Activated CD8-positive, alpha-beta memory T cell treated with anti-CD3 and anti-CD28 coated beads, Interleukin-2, amount 50 U/mL, for 1 hour (primary cell): ENCODE measurements around the gene HMG20A.
"Not testable (repeated sequence)": the region's sequence is repeated elsewhere in the genome, so short reads cannot be mapped to it uniquely, and the experiment has no call there.

ENCODE experiments used
- DNase-seq: peaks from one replicate; pipeline ENCODE4 v3.0.0-alpha.2; 2020; ENCODE audit errors: extremely low read depth

The HMG20A gene

GRCh38 chr15:77406846-77407245 is 13.8 kb upstream of the HMG20A start:
- no peak for DNase-seq

GRCh38 chr15:77409259-77410156 is 11.2 kb upstream of the HMG20A start:
- DNase-seq: no peak

- not testable (repeated sequence) for DNase-seq
Observed at GRCh38 chr15:77410157-77410500, 10.6 kb upstream of the HMG20A start.

- DNase-seq: no peak
Observed at GRCh38 chr15:77410701-77411618, 9.7 kb upstream of the HMG20A start.

- DNase-seq: no peak
Observed at GRCh38 chr15:77411619-77411976, 9.1 kb upstream of the HMG20A start.

- no peak for DNase-seq
Observed at GRCh38 chr15:77412972-77413698, 7.6 kb upstream of the HMG20A start.

- no peak for DNase-seq
Observed at GRCh38 chr15:77413699-77414349, 6.9 kb upstream of the HMG20A start.

GRCh38 chr15:77414789-77415442 is 5.8 kb upstream of the HMG20A start:
- no peak for DNase-seq

- no peak for DNase-seq
Observed at GRCh38 chr15:77415450-77416147, 5.1 kb upstream of the HMG20A start.

- no peak for DNase-seq
Observed at GRCh38 chr15:77416148-77416455, 4.6 kb upstream of the HMG20A start.

- DNase-seq: no peak
Observed at GRCh38 chr15:77416954-77417353, 3.7 kb upstream of the HMG20A start.

GRCh38 chr15:77417602-77418001 is 3.1 kb upstream of the HMG20A start:
- no peak for DNase-seq

- no peak for DNase-seq
Observed at GRCh38 chr15:77418391-77418965, 2.2 kb upstream of the HMG20A start.

GRCh38 chr15:77418966-77419835 is 1.5 kb upstream of the HMG20A start:
- no peak for DNase-seq

GRCh38 chr15:77419836-77420609 is 665 bp upstream of the HMG20A start, which contains the start of gene PEAK1:
Gene PEAK1 (minus strand): TSS chr15:77420104. CDS start chr15:77181926, 238,178 bp downstream.
- peak; percentile 96 for DNase-seq

- no peak for DNase-seq
Observed at GRCh38 chr15:77421370-77421700, 647 bp downstream of the HMG20A start.

- no peak for DNase-seq
Observed at GRCh38 chr15:77425104-77425503, 4.4 kb downstream of the HMG20A start.

GRCh38 chr15:77426377-77426776 is 5.7 kb downstream of the HMG20A start:
- DNase-seq: no peak

GRCh38 chr15:77426871-77427270 is 6.2 kb downstream of the HMG20A start:
- DNase-seq: no peak
